ENCODE results near the gene ABI3BP. TPM values are rescaled to one million over a fixed set of nuclear protein-coding genes. Genes with fewer than 3 reads are reported as not detected.

The ABI3BP gene
- total RNA-seq, 6 experiments from 2014 or later = 1.5 to 4.9 (median 3.0) TPM

DNA sequence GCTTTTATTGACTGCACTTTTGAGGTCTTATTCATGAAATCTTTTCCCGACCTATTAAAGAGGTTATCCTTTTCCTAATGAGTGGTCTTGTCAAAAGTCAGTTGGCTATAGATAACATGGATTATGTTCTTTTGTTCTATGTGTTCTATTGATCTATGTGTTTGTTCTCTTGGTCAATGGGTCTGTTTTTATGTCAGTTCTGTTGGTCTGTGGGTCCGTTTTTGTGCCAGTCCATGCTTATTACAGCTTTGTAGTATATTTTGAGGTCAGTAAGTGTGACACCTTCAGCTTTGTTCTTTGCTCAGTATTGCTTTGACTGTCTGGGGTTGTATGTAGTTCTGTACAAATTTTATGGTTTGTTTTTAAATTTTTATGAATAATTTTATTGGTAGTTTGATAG is 276.2 kb downstream of the ABI3BP start:
- H3K27ac ChIP-seq = peak overlapping the region in 2 of 3 donors; percentile 66 to 76
- peak; percentile 31 to 56 (median 46) for ATAC-seq
- H3K4me1 ChIP-seq = peaks cover 0 to 41% (median 13%) of the 10 kb centered on the region in 4 donors
- H3K4me3 ChIP-seq = no peak overlapping the region
- no peak for DNase-seq
- intact Hi-C loops (cut with DNase I) = loop anchor here in 1 of 2 donors (10.0 kb wide), 1 partner anchor 402 kb away; no protein-coding TSS in a partner anchor
- H3K27me3 ChIP-seq = no peaks in the 10 kb centered on the region
- no peaks in the 10 kb centered on the region for H3K9me3 ChIP-seq
- peaks cover 0 to 41% (median 20%) of the 10 kb centered on the region in 4 donors for H3K36me3 ChIP-seq
- TF ChIP-seq, protein P1, sequence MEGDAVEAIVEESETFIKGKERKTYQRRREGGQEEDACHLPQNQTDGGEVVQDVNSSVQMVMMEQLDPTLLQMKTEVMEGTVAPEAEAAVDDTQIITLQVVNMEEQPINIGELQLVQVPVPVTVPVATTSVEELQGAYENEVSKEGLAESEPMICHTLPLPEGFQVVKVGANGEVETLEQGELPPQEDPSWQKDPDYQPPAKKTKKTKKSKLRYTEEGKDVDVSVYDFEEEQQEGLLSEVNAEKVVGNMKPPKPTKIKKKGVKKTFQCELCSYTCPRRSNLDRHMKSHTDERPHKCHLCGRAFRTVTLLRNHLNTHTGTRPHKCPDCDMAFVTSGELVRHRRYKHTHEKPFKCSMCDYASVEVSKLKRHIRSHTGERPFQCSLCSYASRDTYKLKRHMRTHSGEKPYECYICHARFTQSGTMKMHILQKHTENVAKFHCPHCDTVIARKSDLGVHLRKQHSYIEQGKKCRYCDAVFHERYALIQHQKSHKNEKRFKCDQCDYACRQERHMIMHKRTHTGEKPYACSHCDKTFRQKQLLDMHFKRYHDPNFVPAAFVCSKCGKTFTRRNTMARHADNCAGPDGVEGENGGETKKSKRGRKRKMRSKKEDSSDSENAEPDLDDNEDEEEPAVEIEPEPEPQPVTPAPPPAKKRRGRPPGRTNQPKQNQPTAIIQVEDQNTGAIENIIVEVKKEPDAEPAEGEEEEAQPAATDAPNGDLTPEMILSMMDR (IDR thresholded peaks at IDR 0.05) = no peak
- no peak for TF ChIP-seq POLR2A (IDR thresholded peaks at IDR 0.05)
- 43% methylated on average over 2 of the region's 2 CpGs for WGBS (ENCODE audit: insufficient coverage, low coverage, low lambda C conversion rate, missing lambda C conversion rate)

DNA sequence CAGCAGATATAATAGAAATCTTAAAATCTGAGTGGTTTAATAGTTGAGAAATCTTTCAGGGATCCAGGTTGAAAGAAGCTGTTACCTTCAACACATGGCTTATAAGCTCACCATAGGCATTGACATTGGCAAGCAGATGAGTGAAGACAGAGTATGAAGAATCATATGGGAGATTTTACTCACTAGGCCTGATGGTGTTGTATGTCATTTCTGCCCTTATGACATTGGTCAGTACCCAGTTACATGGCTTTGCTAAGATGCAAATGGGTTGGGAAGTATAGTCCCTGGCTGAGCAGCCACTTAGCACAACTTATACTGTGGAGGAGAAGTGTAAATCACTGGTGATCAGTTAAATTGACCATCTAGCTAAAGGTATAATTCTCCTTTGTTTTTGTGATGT is 278.0 kb downstream of the ABI3BP start:
- intact Hi-C loops (cut with DNase I) = loop anchor here in 1 of 2 donors (10.0 kb wide), 1 partner anchor 400 kb away; no protein-coding TSS in a partner anchor
- no peak for TF ChIP-seq POLR2A (IDR thresholded peaks at IDR 0.05)
- TF ChIP-seq, protein P1 (IDR thresholded peaks at IDR 0.05) = no peak
- ATAC-seq (no peak), DNase-seq (no peak)
- H3K27ac ChIP-seq = no peak overlapping the region
- peaks cover 0 to 57% (median 19%) of the 10 kb centered on the region in 4 donors for H3K4me1 ChIP-seq
- H3K36me3 ChIP-seq = peaks cover 0 to 29% (median 10%) of the 10 kb centered on the region in 4 donors
- H3K27me3 ChIP-seq = no peaks in the 10 kb centered on the region
- H3K4me3 ChIP-seq = no peak overlapping the region
- no peaks in the 10 kb centered on the region for H3K9me3 ChIP-seq

DNA sequence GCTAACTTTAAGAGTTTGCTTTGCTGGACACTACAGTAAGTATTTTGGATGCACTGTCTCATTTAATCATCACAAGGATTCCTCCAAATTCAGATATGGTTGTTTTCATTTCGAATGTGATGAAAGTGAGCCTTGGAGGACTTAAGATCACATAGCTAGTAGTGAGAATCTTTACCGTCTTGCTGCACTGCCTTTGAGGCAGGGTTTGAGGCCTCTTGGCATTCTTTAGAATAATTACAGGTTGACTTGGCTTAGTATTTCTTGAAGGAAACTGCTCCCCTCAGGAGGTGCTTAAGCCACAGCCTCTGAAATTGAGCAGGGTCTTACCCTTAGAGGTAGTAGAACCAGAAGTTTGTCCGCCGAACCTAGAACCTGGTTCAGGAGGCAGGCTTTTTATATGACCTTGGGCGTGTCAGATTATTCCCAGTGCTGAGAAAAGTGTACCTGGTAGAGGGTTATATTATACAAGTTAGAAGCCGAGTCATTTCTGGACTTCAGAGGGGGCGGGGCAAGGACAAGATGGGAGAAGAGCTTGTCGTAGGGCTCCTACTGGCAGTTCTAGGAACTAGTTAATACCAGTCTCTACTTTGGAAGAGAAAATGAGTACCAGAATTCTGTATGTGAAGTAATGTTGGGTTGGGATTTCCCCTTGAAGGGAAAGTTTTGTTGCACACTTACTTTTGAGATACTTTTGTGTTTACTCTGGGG is 282.8 kb downstream of the ABI3BP start:
- peak in 1 of 4 donors; percentile 9 for ATAC-seq

DNA sequence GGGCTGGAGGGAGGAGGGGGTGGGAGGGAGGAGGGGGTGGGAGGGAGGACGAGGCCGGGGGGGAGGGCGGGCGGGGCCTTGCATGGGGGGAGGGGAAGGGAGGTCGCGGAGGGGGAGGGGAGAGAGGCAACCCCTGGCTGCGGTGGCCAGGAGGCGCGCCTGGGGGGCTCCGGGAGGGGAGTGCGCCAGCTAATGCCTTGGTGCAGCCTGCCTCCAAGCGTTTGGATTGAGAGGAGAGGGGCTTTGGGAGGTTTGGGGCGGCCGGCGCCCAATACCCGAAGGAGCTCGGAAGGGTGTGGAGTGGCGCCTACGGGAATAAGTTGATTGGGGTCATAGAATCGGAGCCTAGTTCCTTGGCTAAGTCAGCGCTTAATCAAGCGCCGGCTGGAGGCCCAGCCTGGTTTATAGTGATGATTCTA is 283.4 kb downstream of the ABI3BP start:
- peak; percentile 54 to 67 (median 55) for DNase-seq
- peak overlapping the region; percentile 95 to 97 (median 97) for H3K27ac ChIP-seq
- 2% methylated on average over 11 of the region's 23 CpGs for WGBS (ENCODE audit: insufficient coverage, low coverage, low lambda C conversion rate, missing lambda C conversion rate)

More for the DNA sequence above, 282.8 kb downstream of the ABI3BP start:
- WGBS (ENCODE audit: insufficient coverage, low coverage, low lambda C conversion rate, missing lambda C conversion rate) = 14% methylated on average over 8 of the region's 8 CpGs
- H3K4me3 ChIP-seq = peak overlapping the region; percentile 61 to 87 (median 71)
- peaks cover 0 to 20% (median 8%) of the 10 kb centered on the region in 4 donors for H3K36me3 ChIP-seq
- H3K27me3 ChIP-seq = no peaks in the 10 kb centered on the region
- DNase-seq = peak in 1 of 3 donors; percentile 27
- H3K4me1 ChIP-seq = peaks cover 0 to 23% (median 8%) of the 10 kb centered on the region in 4 donors
- H3K9me3 ChIP-seq = no peaks in the 10 kb centered on the region
- peak overlapping the region; percentile 95 to 97 (median 97) for H3K27ac ChIP-seq
- intact Hi-C loops (cut with DNase I) = loop anchor here in 1 of 2 donors (10.0 kb wide), 1 partner anchor 396 kb away; no protein-coding TSS in a partner anchor
- TF ChIP-seq, protein P1 (IDR thresholded peaks at IDR 0.05) = peak in 1 of 4 donors; percentile 9
- TF ChIP-seq POLR2A (IDR thresholded peaks at IDR 0.05) = no peak

More for the DNA sequence above, 283.4 kb downstream of the ABI3BP start:
- peak overlapping the region; percentile 61 to 87 (median 71) for H3K4me3 ChIP-seq
- TF ChIP-seq POLR2A (IDR thresholded peaks at IDR 0.05) = no peak
- TF ChIP-seq, protein P1 (IDR thresholded peaks at IDR 0.05) = no peak
- intact Hi-C loops (cut with DNase I) = loop anchor here in 1 of 2 donors (10.0 kb wide), 1 partner anchor 395 kb away; no protein-coding TSS in a partner anchor
- H3K9me3 ChIP-seq = no peaks in the 10 kb centered on the region
- no peaks in the 10 kb centered on the region for H3K27me3 ChIP-seq
- ATAC-seq = peak; percentile 6 to 38 (median 20)
- peaks cover 0 to 15% (median 6%) of the 10 kb centered on the region in 4 donors for H3K36me3 ChIP-seq
- peaks cover 0 to 19% (median 8%) of the 10 kb centered on the region in 4 donors for H3K4me1 ChIP-seq
